ENCODE results near the gene USP49.

DNA sequence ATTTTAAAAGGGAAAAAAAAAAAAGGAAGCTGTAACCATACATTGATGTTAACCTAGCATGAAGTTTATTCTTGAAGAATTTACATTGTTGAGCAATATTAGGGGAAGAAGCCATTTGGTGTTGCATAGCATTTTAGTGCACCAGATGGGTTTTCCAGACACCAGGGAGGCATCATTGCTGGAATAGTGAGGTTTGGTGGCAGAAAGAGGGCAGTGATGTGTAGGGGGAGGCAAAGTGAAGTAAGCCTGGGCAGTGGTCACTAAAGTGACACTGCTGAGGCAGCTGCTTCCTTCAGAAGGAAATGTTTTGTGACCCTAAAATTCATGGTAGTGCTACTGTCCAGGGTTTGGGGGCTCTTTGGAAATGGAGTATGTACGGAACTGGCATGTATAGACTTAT is 105.1 kb downstream of the USP49 start:
- TF ChIP-seq POLR2A (IDR thresholded peaks at IDR 0.05), result no peak
- TF ChIP-seq, protein P1, sequence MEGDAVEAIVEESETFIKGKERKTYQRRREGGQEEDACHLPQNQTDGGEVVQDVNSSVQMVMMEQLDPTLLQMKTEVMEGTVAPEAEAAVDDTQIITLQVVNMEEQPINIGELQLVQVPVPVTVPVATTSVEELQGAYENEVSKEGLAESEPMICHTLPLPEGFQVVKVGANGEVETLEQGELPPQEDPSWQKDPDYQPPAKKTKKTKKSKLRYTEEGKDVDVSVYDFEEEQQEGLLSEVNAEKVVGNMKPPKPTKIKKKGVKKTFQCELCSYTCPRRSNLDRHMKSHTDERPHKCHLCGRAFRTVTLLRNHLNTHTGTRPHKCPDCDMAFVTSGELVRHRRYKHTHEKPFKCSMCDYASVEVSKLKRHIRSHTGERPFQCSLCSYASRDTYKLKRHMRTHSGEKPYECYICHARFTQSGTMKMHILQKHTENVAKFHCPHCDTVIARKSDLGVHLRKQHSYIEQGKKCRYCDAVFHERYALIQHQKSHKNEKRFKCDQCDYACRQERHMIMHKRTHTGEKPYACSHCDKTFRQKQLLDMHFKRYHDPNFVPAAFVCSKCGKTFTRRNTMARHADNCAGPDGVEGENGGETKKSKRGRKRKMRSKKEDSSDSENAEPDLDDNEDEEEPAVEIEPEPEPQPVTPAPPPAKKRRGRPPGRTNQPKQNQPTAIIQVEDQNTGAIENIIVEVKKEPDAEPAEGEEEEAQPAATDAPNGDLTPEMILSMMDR (IDR thresholded peaks at IDR 0.05), result no peak
